ENCODE data around the gene MKRN1. TPM values are rescaled to one million over a fixed set of nuclear protein-coding genes. Genes with fewer than 3 reads are reported as not detected.
"Not testable (repeated sequence)": the region's sequence is repeated elsewhere in the genome, so short reads cannot be mapped to it uniquely, and the experiment has no call there.

Gene MKRN1
- total RNA-seq, 1 donor from 2014 or later, result 98.6 TPM

DNA sequence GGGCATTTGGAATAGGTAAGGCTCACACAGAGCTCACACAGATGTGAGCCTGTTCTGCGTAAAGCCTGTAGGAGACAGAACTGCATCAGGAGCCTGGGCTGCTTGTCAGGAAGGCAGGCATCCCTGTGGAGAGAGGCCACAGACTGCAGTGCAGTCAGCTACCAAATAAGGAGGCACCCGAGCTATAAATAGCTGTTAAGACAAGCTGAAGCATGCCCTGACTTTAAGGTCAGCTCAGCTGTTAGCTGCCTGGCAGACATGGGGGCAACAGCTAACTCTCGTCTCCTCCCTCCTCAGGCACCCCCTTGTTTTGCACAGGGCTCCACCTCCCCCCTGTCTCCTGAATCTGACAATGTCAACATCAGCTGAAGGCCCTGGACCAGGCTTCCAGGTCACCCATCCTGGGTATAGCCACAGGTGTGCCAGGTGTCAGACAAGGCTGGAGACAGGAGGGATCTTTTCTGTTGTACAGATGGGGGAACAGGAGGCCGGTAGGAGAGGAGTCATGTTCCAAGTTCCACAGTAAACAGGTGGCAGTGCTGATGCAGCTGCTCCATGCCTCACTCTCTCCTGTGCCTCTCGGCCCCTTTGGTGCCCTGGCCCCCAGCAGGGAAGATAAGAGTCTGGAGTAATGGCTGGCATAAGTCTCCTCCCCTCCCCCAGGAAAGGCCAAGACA, 27.6 kb upstream of the MKRN1 start:
- TF ChIP-seq, protein P1, sequence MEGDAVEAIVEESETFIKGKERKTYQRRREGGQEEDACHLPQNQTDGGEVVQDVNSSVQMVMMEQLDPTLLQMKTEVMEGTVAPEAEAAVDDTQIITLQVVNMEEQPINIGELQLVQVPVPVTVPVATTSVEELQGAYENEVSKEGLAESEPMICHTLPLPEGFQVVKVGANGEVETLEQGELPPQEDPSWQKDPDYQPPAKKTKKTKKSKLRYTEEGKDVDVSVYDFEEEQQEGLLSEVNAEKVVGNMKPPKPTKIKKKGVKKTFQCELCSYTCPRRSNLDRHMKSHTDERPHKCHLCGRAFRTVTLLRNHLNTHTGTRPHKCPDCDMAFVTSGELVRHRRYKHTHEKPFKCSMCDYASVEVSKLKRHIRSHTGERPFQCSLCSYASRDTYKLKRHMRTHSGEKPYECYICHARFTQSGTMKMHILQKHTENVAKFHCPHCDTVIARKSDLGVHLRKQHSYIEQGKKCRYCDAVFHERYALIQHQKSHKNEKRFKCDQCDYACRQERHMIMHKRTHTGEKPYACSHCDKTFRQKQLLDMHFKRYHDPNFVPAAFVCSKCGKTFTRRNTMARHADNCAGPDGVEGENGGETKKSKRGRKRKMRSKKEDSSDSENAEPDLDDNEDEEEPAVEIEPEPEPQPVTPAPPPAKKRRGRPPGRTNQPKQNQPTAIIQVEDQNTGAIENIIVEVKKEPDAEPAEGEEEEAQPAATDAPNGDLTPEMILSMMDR (conservative IDR thresholded peaks at IDR 0.05), result no peak
- Mint-ChIP-seq H3K27ac (no peak overlapping the region), H3K27me3 (no peaks in the 10 kb centered on the region), H3K36me3 (no peaks in the 10 kb centered on the region), H3K9me3 (no peaks in the 10 kb centered on the region), H3K4me1 (ENCODE audit: unreplicated experiment) (peaks cover 14% of the 10 kb centered on the region), H3K4me3 (no peak overlapping the region)
- no peak for DNase-seq (ENCODE audit: extremely low spot score, unreplicated experiment)

DNA sequence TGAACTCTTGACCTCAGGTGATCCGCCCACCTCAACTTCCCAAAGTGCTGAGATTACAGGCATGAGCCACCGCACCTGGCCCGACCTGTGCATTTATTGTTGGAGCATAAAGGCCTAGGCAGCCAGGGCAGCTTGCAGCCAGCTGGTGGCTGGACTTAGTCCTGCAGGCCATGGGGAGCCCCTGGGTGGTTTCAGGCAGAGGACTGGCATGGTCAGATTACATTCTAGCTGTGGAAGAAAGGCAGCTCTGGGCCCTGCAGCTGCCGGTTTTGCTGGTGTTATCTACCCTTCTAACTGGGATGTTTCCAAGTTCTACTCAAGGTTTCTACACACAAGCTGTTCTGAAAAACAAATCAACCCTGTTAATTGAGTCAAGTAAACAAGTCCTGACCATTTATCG, 22.7 kb upstream of the MKRN1 start:
- no peaks in the 10 kb centered on the region for H3K9me3 Mint-ChIP-seq
- no peaks in the 10 kb centered on the region for H3K36me3 Mint-ChIP-seq
- TF ChIP-seq, protein P1 (conservative IDR thresholded peaks at IDR 0.05), result no peak
- H3K4me1 Mint-ChIP-seq (ENCODE audit: unreplicated experiment), result peaks cover 4% of the 10 kb centered on the region
- H3K27ac Mint-ChIP-seq, result no peak overlapping the region
- H3K4me3 Mint-ChIP-seq, result no peak overlapping the region
- H3K27me3 Mint-ChIP-seq, result no peaks in the 10 kb centered on the region
- no peak for DNase-seq (ENCODE audit: extremely low spot score, unreplicated experiment)

DNA sequence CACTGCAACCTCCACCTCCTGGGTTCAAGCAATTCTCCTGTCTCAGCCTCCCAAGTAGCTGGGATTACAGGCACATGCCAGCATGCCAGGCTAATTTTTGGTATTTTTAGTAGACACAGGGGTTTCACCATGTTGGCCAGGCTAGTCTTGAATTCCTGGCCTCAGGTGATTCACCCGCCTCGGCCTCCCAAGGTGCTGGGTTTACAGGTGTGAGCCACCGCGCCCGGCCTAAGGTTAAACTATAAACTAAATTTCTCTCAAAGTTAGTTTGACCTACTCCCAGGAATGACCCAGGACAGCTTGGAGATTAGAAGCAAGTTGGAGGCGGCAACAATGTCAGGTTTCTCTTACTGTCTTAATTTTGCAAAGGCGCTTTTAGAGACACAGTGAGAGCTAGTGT, 18.5 kb upstream of the MKRN1 start:
- not testable (repeated sequence) for H3K9me3 Mint-ChIP-seq; DNase-seq (ENCODE audit: extremely low spot score, unreplicated experiment); H3K4me1 Mint-ChIP-seq (ENCODE audit: unreplicated experiment); H3K27ac Mint-ChIP-seq; H3K36me3 Mint-ChIP-seq; H3K27me3 Mint-ChIP-seq; H3K4me3 Mint-ChIP-seq

DNA sequence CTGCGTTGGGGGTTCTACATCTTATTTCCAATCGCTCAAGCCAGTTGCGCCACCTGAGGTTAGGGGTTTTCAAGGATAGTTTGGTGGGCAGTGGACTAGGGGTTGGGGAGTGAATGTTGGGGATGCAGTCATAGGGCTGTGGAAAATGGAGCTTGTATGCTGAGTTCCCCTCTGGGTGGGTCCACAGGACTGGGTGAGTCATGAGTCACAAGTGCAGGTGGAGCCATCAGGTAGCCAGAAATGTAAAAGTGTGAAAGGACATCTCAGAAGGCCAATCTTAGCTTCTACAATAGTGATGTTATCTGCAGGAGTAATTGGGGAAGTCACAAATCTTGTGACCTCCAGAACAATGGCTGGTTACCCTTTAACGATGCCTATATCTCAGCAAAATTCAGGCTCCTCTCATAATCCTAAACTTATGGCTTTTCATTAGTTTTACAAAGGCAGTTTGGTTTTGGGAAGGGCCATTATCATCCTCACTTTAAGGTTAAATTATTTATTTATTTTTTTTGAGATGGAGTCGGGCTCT, 18.0 kb upstream of the MKRN1 start:
- Mint-ChIP-seq H3K27me3 (no peaks in the 10 kb centered on the region), H3K4me3 (no peak overlapping the region), H3K27ac (no peak overlapping the region), H3K36me3 (no peaks in the 10 kb centered on the region), H3K9me3 (no peaks in the 10 kb centered on the region), H3K4me1 (ENCODE audit: unreplicated experiment) (peaks cover 4% of the 10 kb centered on the region)
- DNase-seq (ENCODE audit: extremely low spot score, unreplicated experiment), result no peak
- TF ChIP-seq, protein P1 (conservative IDR thresholded peaks at IDR 0.05), result no peak

DNA sequence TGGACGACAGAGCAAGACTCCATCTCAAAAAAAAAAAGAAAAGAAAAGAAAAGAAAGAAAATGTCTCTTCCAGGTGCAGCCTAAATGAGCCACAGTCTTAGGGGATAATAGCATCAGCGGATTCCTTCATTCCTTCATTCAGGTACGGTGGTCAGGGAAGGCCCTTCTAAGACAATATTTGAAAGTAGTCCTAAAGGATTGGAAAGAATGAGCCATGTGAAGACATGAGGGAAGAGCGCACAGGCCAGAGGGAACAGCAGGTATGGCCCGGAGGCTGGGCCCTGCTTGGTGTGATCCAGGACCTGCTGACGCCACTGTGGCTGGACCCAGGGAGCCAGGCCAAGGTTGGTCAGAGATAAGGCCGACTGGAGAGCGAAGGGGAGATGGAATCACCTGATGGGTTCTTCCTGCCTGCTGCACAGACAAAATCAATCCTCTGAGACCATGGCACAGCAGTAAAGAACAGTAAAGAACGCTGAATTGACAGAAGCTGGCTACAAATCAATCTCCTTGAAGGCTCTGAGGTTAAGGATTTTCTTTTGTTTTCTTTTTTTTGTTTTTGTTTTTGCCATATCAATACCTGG, 16.3 kb upstream of the MKRN1 start:
- Mint-ChIP-seq H3K4me3 (no peak overlapping the region), H3K36me3 (no peaks in the 10 kb centered on the region), H3K9me3 (no peaks in the 10 kb centered on the region), H3K27ac (no peak overlapping the region), H3K4me1 (ENCODE audit: unreplicated experiment) (peaks cover 4% of the 10 kb centered on the region), H3K27me3 (no peaks in the 10 kb centered on the region)
- TF ChIP-seq, protein P1 (conservative IDR thresholded peaks at IDR 0.05), result no peak
- no peak for DNase-seq (ENCODE audit: extremely low spot score, unreplicated experiment)

DNA sequence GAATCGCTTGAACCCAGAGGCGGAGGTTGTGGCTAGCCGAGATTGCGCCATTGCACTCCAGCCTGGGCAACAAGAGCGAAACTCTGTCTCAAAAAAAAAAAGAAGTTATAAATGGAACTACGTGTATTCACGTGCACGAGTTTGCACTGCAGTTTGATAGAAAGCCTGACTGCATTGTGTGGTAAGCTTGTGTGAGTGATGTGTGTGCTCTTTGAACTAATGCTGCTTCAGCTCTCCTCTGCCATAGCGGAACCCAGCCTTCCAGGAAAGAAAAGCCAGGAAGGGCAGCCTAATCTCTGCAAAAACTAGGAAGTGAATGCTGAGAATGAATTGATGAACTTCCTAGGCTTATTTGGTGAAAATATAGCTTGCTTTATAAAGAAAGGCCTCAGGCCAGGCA, 15.6 kb upstream of the MKRN1 start:
- peaks cover 4% of the 10 kb centered on the region for H3K4me1 Mint-ChIP-seq (ENCODE audit: unreplicated experiment)
- H3K27ac Mint-ChIP-seq, result no peak overlapping the region
- H3K27me3 Mint-ChIP-seq, result no peaks in the 10 kb centered on the region
- no peak overlapping the region for H3K4me3 Mint-ChIP-seq
- TF ChIP-seq, protein P1 (conservative IDR thresholded peaks at IDR 0.05), result no peak
- DNase-seq (ENCODE audit: extremely low spot score, unreplicated experiment), result no peak
- no peaks in the 10 kb centered on the region for H3K36me3 Mint-ChIP-seq
- no peaks in the 10 kb centered on the region for H3K9me3 Mint-ChIP-seq
